Activated CD4-positive, alpha-beta T cell treated with anti-CD3 and anti-CD28 coated beads for 36 hours (primary cell): ENCODE results near the gene MKNK2. TPM values are rescaled to one million over a fixed set of nuclear protein-coding genes. Genes with fewer than 3 reads are reported as not detected.

Experiments
- total RNA-seq, 2 experiments: library from RNA; stranded (reverse); gene quantifications; one replicate each; pipeline ENCODE4 v1.2.3, GENCODE V29; 2021

The MKNK2 gene
- total RNA-seq, 2 experiments from 2014 or later: 139 to 155 TPM

Other genes with a start within 250 kb of the MKNK2 start
- 1 to 10 TPM; 7.9 to 8.4 TPM for gene ATP8B3, start 239.0 kb downstream of the MKNK2 start, total RNA-seq
- gene REXO1, start 202.8 kb downstream of the MKNK2 start, total RNA-seq: 10 to 100 TPM; 39.3 to 49.8 TPM
- 10 to 100 TPM; 22.5 to 28.8 TPM for gene KLF16, start 187.7 kb downstream of the MKNK2 start, total RNA-seq
- 10 to 100 TPM; 84.5 to 88.5 TPM for gene ABHD17A, start 165.7 kb downstream of the MKNK2 start, total RNA-seq
- 1 to 10 TPM; 5.6 to 6.1 TPM for gene ADAT3, start 145.8 kb downstream of the MKNK2 start, total RNA-seq
- 10 to 100 TPM; 20.5 to 25.6 TPM for gene SCAMP4, start 145.8 kb downstream of the MKNK2 start, total RNA-seq
- 10 to 100 TPM; 56.0 to 78.1 TPM for gene CSNK1G2, start 110.1 kb downstream of the MKNK2 start, total RNA-seq
- gene BTBD2, start 35.5 kb downstream of the MKNK2 start, total RNA-seq: 10 to 100 TPM; 46.7 to 61.8 TPM
- 100 to 1,000 TPM; 148 to 156 TPM for gene MOB3A, start 45.1 kb upstream of the MKNK2 start, total RNA-seq
- gene IZUMO4, start 45.7 kb upstream of the MKNK2 start, total RNA-seq: 10 to 100 TPM; 15.2 to 16.6 TPM
- 100 to 1,000 TPM in 1 of 2 experiments, 10 to 100 TPM in 1; 82.7 to 105 TPM for gene AP3D1, start 100.3 kb upstream of the MKNK2 start, total RNA-seq
- gene DOT1L, start 112.7 kb upstream of the MKNK2 start, total RNA-seq: 10 to 100 TPM; 62.5 to 73.8 TPM
- 10 to 100 TPM; 38.4 to 61.8 TPM for gene PLEKHJ1, start 185.1 kb upstream of the MKNK2 start, total RNA-seq
- gene SF3A2, start 185.6 kb upstream of the MKNK2 start, total RNA-seq: 100 to 1,000 TPM; 146 to 192 TPM
- 1 to 10 TPM; 1.9 to 2.7 TPM for gene AMH, start 198.1 kb upstream of the MKNK2 start, total RNA-seq
- under 1 TPM; 0.39 to 0.75 TPM for gene JSRP1, start 205.2 kb upstream of the MKNK2 start, total RNA-seq
- not detected for gene PEAK3, start 230.9 kb upstream of the MKNK2 start, total RNA-seq